Ascending aorta (tissue), 2 donors: ENCODE measurements around the gene ANKRD9. TPM values are rescaled to one million over a fixed set of nuclear protein-coding genes. Genes with fewer than 3 reads are reported as not detected.

Source experiments
- DNase-seq, 2 donors: peaks; one replicate each; pipeline ENCODE4 v3.0.0-alpha.2; 2019; ENCODE audit warnings: low spot score in 2 of 2
- H3K27ac ChIP-seq, 2 donors: fragments of 200-600 bp; sonication (generic); one replicate each; pipeline ENCODE4 v1.5.1; 2016 to 2017; ENCODE audit warnings: mild to moderate bottlenecking in 1 of 2
- H3K27me3 ChIP-seq: fragments of 200-600 bp; sonication (generic); one replicate; pipeline ENCODE4 v1.5.1; 2017
- H3K36me3 ChIP-seq, 2 donors: fragments of 200-600 bp; sonication (generic); one replicate each; pipeline ENCODE4 v1.5.1; 2016
- H3K4me1 ChIP-seq, 2 donors: fragments of 200-600 bp; sonication (generic); one replicate each; pipeline ENCODE4 v1.5.1; 2016 to 2017; ENCODE audit warnings: mild to moderate bottlenecking in 1 of 2
- H3K4me3 ChIP-seq, 2 donors: fragments of 200-600 bp; sonication (generic); one replicate each; pipeline ENCODE4 v1.5.1; 2016 to 2017; ENCODE audit warnings: mild to moderate bottlenecking in 1 of 2
- H3K9me3 ChIP-seq, 2 donors: fragments of 200-600 bp; sonication (generic); one replicate each; pipeline ENCODE4 v1.5.1; 2016
- intact Hi-C: fragments of 100-400 bp; cut with DNase I; formaldehyde crosslinking; loops from one replicate; pipeline ENCODE4 v1.15.1; 2023
- total RNA-seq: library from RNA; depleted of rRNA; stranded (reverse); fragments of >200 nt; gene quantifications from one replicate; pipeline ENCODE4 v1.1.0, GENCODE V29; 2016
- TF ChIP-seq, protein P1 (sequence below), 3 experiments: fragments of 200-600 bp in 2 of 3; fragments of 450-650 bp in 1 of 3; sonication (generic) in 2 of 3; IDR thresholded peaks; one replicate each; pipeline ENCODE4 v1.5.1; 2016 to 2019; ENCODE audit warnings: antibody characterized with exemption in 3 of 3, mild to moderate bottlenecking in 1 of 3, moderate library complexity in 1 of 3

Gene ANKRD9
- total RNA-seq, 1 donor from 2014 or later, result 118 TPM

GRCh38 chr14:102503641-102504327 is 5.8 kb downstream of the ANKRD9 start:
- Histone ChIP-seq H3K4me3 (no peak overlapping the region), H3K27ac (peak overlapping the region; percentile 19 to 36), H3K27me3 (no peaks in the 10 kb centered on the region), H3K9me3 (no peaks in the 10 kb centered on the region), H3K4me1 (peaks cover 3 to 16% of the 10 kb centered on the region in 2 donors), H3K36me3 (peaks cover 1 to 5% of the 10 kb centered on the region in 2 donors)
- TF ChIP-seq, protein P1, sequence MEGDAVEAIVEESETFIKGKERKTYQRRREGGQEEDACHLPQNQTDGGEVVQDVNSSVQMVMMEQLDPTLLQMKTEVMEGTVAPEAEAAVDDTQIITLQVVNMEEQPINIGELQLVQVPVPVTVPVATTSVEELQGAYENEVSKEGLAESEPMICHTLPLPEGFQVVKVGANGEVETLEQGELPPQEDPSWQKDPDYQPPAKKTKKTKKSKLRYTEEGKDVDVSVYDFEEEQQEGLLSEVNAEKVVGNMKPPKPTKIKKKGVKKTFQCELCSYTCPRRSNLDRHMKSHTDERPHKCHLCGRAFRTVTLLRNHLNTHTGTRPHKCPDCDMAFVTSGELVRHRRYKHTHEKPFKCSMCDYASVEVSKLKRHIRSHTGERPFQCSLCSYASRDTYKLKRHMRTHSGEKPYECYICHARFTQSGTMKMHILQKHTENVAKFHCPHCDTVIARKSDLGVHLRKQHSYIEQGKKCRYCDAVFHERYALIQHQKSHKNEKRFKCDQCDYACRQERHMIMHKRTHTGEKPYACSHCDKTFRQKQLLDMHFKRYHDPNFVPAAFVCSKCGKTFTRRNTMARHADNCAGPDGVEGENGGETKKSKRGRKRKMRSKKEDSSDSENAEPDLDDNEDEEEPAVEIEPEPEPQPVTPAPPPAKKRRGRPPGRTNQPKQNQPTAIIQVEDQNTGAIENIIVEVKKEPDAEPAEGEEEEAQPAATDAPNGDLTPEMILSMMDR (IDR thresholded peaks at IDR 0.05), result no peak
- intact Hi-C loops, result loop anchor here (10.0 kb wide), 1 partner anchor 269 kb away; no protein-coding TSS in a partner anchor
- DNase-seq, result no peak

- DNase-seq, result no peak
- Histone ChIP-seq H3K4me3 (no peak overlapping the region), H3K9me3 (no peaks in the 10 kb centered on the region), H3K4me1 (peaks cover 3 to 15% of the 10 kb centered on the region in 2 donors), H3K27me3 (no peaks in the 10 kb centered on the region), H3K36me3 (peaks cover 10 to 15% of the 10 kb centered on the region in 2 donors), H3K27ac (no peak overlapping the region)
- intact Hi-C loops, result loop anchor here (10.0 kb wide), 1 partner anchor 268 kb away; no protein-coding TSS in a partner anchor
- TF ChIP-seq, protein P1 (IDR thresholded peaks at IDR 0.05), result no peak
Observed at GRCh38 chr14:102502571-102502970, 7.0 kb downstream of the ANKRD9 start.

DNA sequence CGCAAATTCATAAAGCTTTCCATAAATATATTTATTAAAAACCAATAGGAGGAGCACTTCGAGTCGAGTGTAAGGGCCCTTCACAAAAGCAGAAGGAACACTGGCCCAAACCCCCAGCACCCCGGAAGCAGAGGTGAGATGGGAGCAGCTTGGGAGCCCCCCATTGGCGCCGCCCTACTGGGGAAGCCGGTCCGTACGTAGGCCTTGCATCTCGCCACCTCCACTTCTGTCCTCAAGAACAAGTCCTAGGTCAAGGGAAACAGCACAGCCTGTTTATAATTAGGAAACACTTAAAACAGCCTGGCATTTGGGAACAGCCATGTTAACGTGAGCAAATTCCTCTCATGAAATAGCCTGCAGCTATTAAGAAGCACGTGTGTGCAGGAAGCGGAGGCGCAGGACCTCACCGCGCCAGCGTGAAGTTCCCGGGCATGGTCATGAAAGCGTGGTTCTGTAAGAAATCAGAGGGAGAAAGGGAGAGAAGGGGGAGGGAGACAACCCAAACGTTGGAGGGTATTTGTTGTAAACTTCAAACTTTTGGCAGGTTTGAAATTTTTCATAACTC is 7.7 kb downstream of the ANKRD9 start:
- DNase-seq, result no peak
- no peaks in the 10 kb centered on the region for H3K9me3 ChIP-seq
- peaks cover 14 to 21% of the 10 kb centered on the region in 2 donors for H3K36me3 ChIP-seq
- TF ChIP-seq, protein P1 (IDR thresholded peaks at IDR 0.05), result no peak
- H3K4me3 ChIP-seq, result no peak overlapping the region
- H3K27me3 ChIP-seq, result no peaks in the 10 kb centered on the region
- H3K4me1 ChIP-seq, result peaks cover 3 to 15% of the 10 kb centered on the region in 2 donors
- no peak overlapping the region for H3K27ac ChIP-seq
- intact Hi-C loops, result loop anchor here (10.0 kb wide), 1 partner anchor 267 kb away; no protein-coding TSS in a partner anchor

DNA sequence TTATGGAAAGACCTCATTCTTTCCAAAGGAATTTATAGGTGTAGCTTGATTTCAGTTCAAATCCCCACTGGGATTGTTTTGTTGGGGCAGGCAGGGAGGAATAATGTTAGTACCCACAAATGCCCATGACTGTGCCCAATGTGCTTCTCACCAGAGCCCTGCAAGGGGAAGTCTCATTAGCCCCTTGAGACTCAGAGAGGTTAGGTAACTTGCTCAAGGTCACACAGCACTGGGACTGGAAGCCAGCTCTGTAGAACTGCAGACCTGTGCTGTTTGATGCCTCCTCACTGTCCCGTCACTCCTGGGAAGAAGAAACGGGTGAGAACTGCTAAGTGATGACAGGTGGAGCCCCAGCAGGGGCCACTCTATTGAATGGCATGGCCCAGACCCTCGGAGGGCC is 8.9 kb downstream of the ANKRD9 start:
- DNase-seq, result no peak
- Histone ChIP-seq H3K27ac (peak overlapping the region; percentile 84 to 87), H3K27me3 (no peaks in the 10 kb centered on the region), H3K4me3 (no peak overlapping the region), H3K4me1 (peaks cover 3 to 15% of the 10 kb centered on the region in 2 donors), H3K9me3 (no peaks in the 10 kb centered on the region), H3K36me3 (peaks cover 14 to 22% of the 10 kb centered on the region in 2 donors)
- TF ChIP-seq, protein P1 (IDR thresholded peaks at IDR 0.05), result no peak
- intact Hi-C loops, result loop anchor here (10.0 kb wide), 1 partner anchor 266 kb away; no protein-coding TSS in a partner anchor

DNA sequence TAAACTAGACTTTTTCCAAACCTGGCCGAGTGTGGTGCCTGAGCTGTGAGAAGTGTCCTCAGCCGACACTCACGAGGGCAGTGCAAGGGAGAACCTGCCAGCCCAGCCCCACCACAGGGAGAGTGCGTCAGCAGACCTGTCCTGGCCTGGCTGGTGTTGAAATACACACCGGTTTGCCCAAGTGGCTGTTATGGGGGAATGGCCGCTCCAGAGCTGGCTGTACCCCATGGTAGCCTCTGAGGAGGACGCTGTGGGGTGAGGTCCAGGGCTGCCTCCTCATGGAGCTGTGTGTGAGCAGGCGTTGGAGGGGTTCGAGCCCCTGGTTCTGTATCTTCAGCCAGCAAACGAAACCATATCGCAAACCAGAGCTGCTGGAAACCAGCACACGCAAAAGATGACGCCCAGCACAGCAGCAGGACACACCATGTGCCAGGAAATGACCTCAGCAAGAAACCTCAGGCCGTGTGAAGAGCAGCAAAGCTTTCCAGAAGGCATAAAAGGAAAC is 9.4 kb downstream of the ANKRD9 start:
- H3K36me3 ChIP-seq, result peaks cover 14 to 22% of the 10 kb centered on the region in 2 donors
- no peaks in the 10 kb centered on the region for H3K9me3 ChIP-seq
- peaks cover 3 to 15% of the 10 kb centered on the region in 2 donors for H3K4me1 ChIP-seq
- H3K27ac ChIP-seq, result peak overlapping the region; percentile 84 to 87
- H3K27me3 ChIP-seq, result no peaks in the 10 kb centered on the region
- TF ChIP-seq, protein P1 (IDR thresholded peaks at IDR 0.05), result no peak
- DNase-seq, result peak; percentile 64 to 85
- H3K4me3 ChIP-seq, result peak overlapping the region in 1 of 2 donors; percentile 35
- intact Hi-C loops, result loop anchor here (10.0 kb wide), 1 partner anchor 265 kb away; no protein-coding TSS in a partner anchor
